CD14-positive monocyte (primary cell): ENCODE results near the gene SNX30. TPM values are rescaled to one million over a fixed set of nuclear protein-coding genes. Genes with fewer than 3 reads are reported as not detected.

Source experiments
- DNase-seq, 3 donors: peaks; one replicate each; pipeline ENCODE4 v3.0.0-alpha.2; 2011 to 2022
- H2AFZ ChIP-seq: 2 replicates; pipeline ENCODE4 v1.6.0; 2012; ENCODE audit warnings: mild to moderate bottlenecking, low read depth, low read length, inconsistent platforms; ENCODE audit not compliant: insufficient read depth, poor library complexity, severe bottlenecking
- H3K27ac ChIP-seq, 2 donors: 1 replicate in 1 of 2; 2 replicates in 1 of 2; pipeline ENCODE4 v1.5.1; 2012 to 2013; ENCODE audit warnings: low read length in 2 of 2, control low read depth in 1 of 2, inconsistent platforms in 1 of 2, low read depth in 1 of 2, mild to moderate bottlenecking in 1 of 2
- H3K27me3 ChIP-seq, 2 donors: one replicate each; pipeline versions ENCODE4 v1.6.0 to v1.6.1; 2011 to 2013; ENCODE audit warnings: low read length in 2 of 2; ENCODE audit not compliant: control insufficient read depth in 2 of 2, insufficient read depth in 2 of 2
- H3K36me3 ChIP-seq, 2 donors: replicated peaks in 1 of 2; 1 replicate in 1 of 2; 2 replicates in 1 of 2; pipeline versions ENCODE4 v1.5.1 to v1.6.1; 2012 to 2013; ENCODE audit warnings: low read length in 2 of 2, control low read depth in 1 of 2, inconsistent platforms in 1 of 2, mild to moderate bottlenecking in 1 of 2; ENCODE audit not compliant: insufficient read depth in 2 of 2, control insufficient read depth in 1 of 2
- H3K4me1 ChIP-seq, 2 donors: 1 replicate in 1 of 2; 2 replicates in 1 of 2; pipeline versions ENCODE4 v1.5.1 to v1.6.1; 2012 to 2013; ENCODE audit warnings: low read length in 2 of 2, control low read depth in 1 of 2, inconsistent platforms in 1 of 2, mild to moderate bottlenecking in 1 of 2, moderate library complexity in 1 of 2; ENCODE audit not compliant: insufficient read depth in 2 of 2, control insufficient read depth in 1 of 2
- H3K4me2 ChIP-seq: replicated peaks from 2 replicates; pipeline ENCODE3; 2012; ENCODE audit warnings: low read length, moderate library complexity, mild to moderate bottlenecking; ENCODE audit not compliant: poor library complexity, severe bottlenecking; ENCODE audit errors: extremely low read depth
- H3K4me3 ChIP-seq, 3 experiments: fragments of 200-600 bp in 1 of 3; sonication (generic) in 1 of 3; replicated peaks in 1 of 3; 1 replicate in 2 of 3; 2 replicates in 1 of 3; pipeline ENCODE4 v1.5.1; 2011 to 2013; ENCODE audit warnings: low read length in 3 of 3, mild to moderate bottlenecking in 3 of 3, control low read depth in 2 of 3, low read depth in 2 of 3, inconsistent platforms in 1 of 3, moderate library complexity in 1 of 3
- H3K79me2 ChIP-seq: 2 replicates; pipeline ENCODE4 v1.6.0; 2012; ENCODE audit warnings: mild to moderate bottlenecking, control low read depth, inconsistent platforms, low read length, moderate library complexity; ENCODE audit not compliant: insufficient read depth
- H3K9ac ChIP-seq: 2 replicates; pipeline ENCODE4 v1.6.0; 2017; ENCODE audit warnings: low read length, mild to moderate bottlenecking; ENCODE audit not compliant: insufficient read depth, poor library complexity, severe bottlenecking
- H3K9me3 ChIP-seq, 2 donors: replicated peaks in 1 of 2; 1 replicate in 1 of 2; 2 replicates in 1 of 2; pipeline versions ENCODE4 v1.5.1 to v1.6.1; 2012 to 2013; ENCODE audit warnings: low read length in 2 of 2, control low read depth in 1 of 2; ENCODE audit not compliant: control insufficient read depth in 1 of 2, insufficient read depth in 1 of 2
- H4K20me1 ChIP-seq: 2 replicates; pipeline ENCODE4 v1.6.0; 2012; ENCODE audit warnings: mild to moderate bottlenecking, low read length, control low read depth, moderate library complexity; ENCODE audit not compliant: insufficient read depth
- H3K27ac Mint-ChIP-seq, 7 donors: one replicate each; pipeline ENCODE4 v1.8.0; 2020; ENCODE audit warnings: mild to moderate bottlenecking in 7 of 7, mixed read lengths in 7 of 7, moderate library complexity in 6 of 7, inconsistent platforms in 2 of 7
- H3K27me3 Mint-ChIP-seq, 3 donors: one replicate each; pipeline ENCODE4 v1.8.0; 2021 to 2022; ENCODE audit warnings: low read depth in 3 of 3, mild to moderate bottlenecking in 3 of 3, mixed read lengths in 3 of 3, moderate library complexity in 3 of 3, inconsistent platforms in 1 of 3
- H3K36me3 Mint-ChIP-seq, 2 donors: one replicate each; pipeline ENCODE4 v1.8.0; 2020; ENCODE audit warnings: mixed read lengths in 2 of 2, inconsistent platforms in 1 of 2, mild to moderate bottlenecking in 1 of 2
- H3K4me1 Mint-ChIP-seq: one replicate; pipeline ENCODE4 v1.8.0; 2020; ENCODE audit warnings: mild to moderate bottlenecking, mixed read lengths
- H3K4me3 Mint-ChIP-seq, 2 donors: one replicate each; pipeline ENCODE4 v1.8.0; 2020; ENCODE audit warnings: mild to moderate bottlenecking in 2 of 2, mixed read lengths in 2 of 2, moderate library complexity in 1 of 2
- H3K9me3 Mint-ChIP-seq, 7 donors: one replicate each; pipeline ENCODE4 v1.8.0; 2020 to 2022; ENCODE audit warnings: mixed read lengths in 7 of 7, mild to moderate bottlenecking in 6 of 7, moderate library complexity in 6 of 7, inconsistent platforms in 2 of 7
- CTCF ChIP-seq: fragments of 200-600 bp; IDR thresholded peaks from one replicate; pipeline ENCODE4 v1.8.0; 2022; ENCODE audit warnings: antibody characterized with exemption, mild to moderate bottlenecking
- WGBS: methylation state at CpG from one replicate; pipeline ENCODE4 v1.1.5; 2013; ENCODE audit warnings: missing lambda C conversion rate; ENCODE audit not compliant: insufficient coverage; 5-methylcytosine and 5-hydroxymethylcytosine counted together
- intact Hi-C, 2 donors: fragments of 100-400 bp; cut with micrococcal nuclease; formaldehyde crosslinking; loops; one replicate each; pipeline versions ENCODE4 v1.15.0 to v1.15.1; 2023
- polyA plus RNA-seq, 3 donors: library from polyadenylated mRNA; depleted of rRNA in 1 of 3; unstranded in 2 of 3; stranded (reverse) in 1 of 3; fragments of 300-500 nt in 2 of 3; fragments of >200 nt in 1 of 3; fragmentation: Illumina TruSeq in 2 of 3; gene quantifications; 1 replicate in 2 of 3; 2 replicates in 1 of 3; pipeline ENCODE4 v1.2.3, GENCODE V29; 2012 to 2021

The SNX30 gene
- polyA plus RNA-seq, 3 donors: 10.3 to 31.3 (median 10.4) TPM

- peaks cover 97% of the 10 kb centered on the region for H3K4me1 Mint-ChIP-seq
- H2AFZ ChIP-seq: no peak overlapping the region
- intact Hi-C loops: loop anchor here in 1 of 2 donors (5.0 kb wide), 1 partner anchor 35 kb away; no protein-coding TSS in a partner anchor
- H3K36me3 Mint-ChIP-seq: peaks cover 5 to 37% of the 10 kb centered on the region in 2 donors
- peak overlapping the region; percentile 97 to 99 for H3K27ac ChIP-seq
- no peaks in the 10 kb centered on the region for H4K20me1 ChIP-seq
- H3K27me3 Mint-ChIP-seq: peaks cover 0 to 5% (median 0%) of the 10 kb centered on the region in 3 donors
- H3K4me2 ChIP-seq: peak overlapping the region; percentile 81
- TF ChIP-seq CTCF: peak; percentile 32
- H3K4me1 ChIP-seq: peaks cover 99% of the 10 kb centered on the region in 2 donors
- H3K36me3 ChIP-seq: peaks cover 0 to 13% of the 10 kb centered on the region in 2 donors
- no peaks in the 10 kb centered on the region for H3K9me3 Mint-ChIP-seq
- H3K9me3 ChIP-seq: no peaks in the 10 kb centered on the region
- DNase-seq: peak; percentile 82 to 98 (median 92)
- peaks cover 44% of the 10 kb centered on the region for H3K79me2 ChIP-seq
- H3K4me3 ChIP-seq: peak overlapping the region; percentile 19 to 70 (median 27)
- no peaks in the 10 kb centered on the region for H3K27me3 ChIP-seq
- H3K27ac Mint-ChIP-seq: peak overlapping the region; percentile 94 to 100 (median 99)
- peak overlapping the region; percentile 78 to 91 for H3K4me3 Mint-ChIP-seq
- WGBS: 3% methylated on average over 14 of the region's 19 CpGs
- H3K9ac ChIP-seq: peak overlapping the region; percentile 73
Observed at GRCh38 chr9:112861638-112862555, 111.3 kb downstream of the SNX30 start.

- 0% methylated on average over 4 of the region's 4 CpGs for WGBS
- Histone ChIP-seq H3K4me1 (peaks cover 99% of the 10 kb centered on the region in 2 donors), H4K20me1 (no peaks in the 10 kb centered on the region), H3K79me2 (peaks cover 44% of the 10 kb centered on the region), H3K27ac (peak overlapping the region; percentile 97 to 99), H3K9ac (peak overlapping the region; percentile 73), H3K36me3 (peaks cover 1 to 16% of the 10 kb centered on the region in 2 donors), H3K27me3 (no peaks in the 10 kb centered on the region), H3K4me2 (peak overlapping the region; percentile 81), H3K9me3 (no peaks in the 10 kb centered on the region), H3K4me3 (peak overlapping the region in 2 of 3 experiments; percentile 20 to 70), H2AFZ (no peak overlapping the region)
- peaks cover 97% of the 10 kb centered on the region for H3K4me1 Mint-ChIP-seq
- H3K9me3 Mint-ChIP-seq: no peaks in the 10 kb centered on the region
- no peak for TF ChIP-seq CTCF
- intact Hi-C loops: loop anchor here (1.0 to 5.0 kb wide), 2 partner anchors 31 to 34 kb away; no protein-coding TSS in a partner anchor
- peaks cover 8 to 34% of the 10 kb centered on the region in 2 donors for H3K36me3 Mint-ChIP-seq
- DNase-seq: peak; percentile 73 to 93 (median 90)
- H3K27me3 Mint-ChIP-seq: peaks cover 0 to 5% (median 2%) of the 10 kb centered on the region in 3 donors
- H3K27ac Mint-ChIP-seq: peak overlapping the region; percentile 94 to 100 (median 99)
- H3K4me3 Mint-ChIP-seq: peak overlapping the region; percentile 72 to 91
Observed at GRCh38 chr9:112863214-112863613, 112.7 kb downstream of the SNX30 start.
